Limb (tissue), 2 donors: Measurements from ENCODE around the gene SLC1A5.
A peak's percentile ranks its signal among the peaks of the same experiment; 100 is the strongest.
"Not testable (repeated sequence)": the region's sequence is repeated elsewhere in the genome, so short reads cannot be mapped to it uniquely, and the experiment has no call there.

ENCODE experiments used
- DNase-seq, 2 donors: peaks; one replicate each; pipeline ENCODE4 v3.0.0-alpha.2; 2016; ENCODE audit errors: extremely low spot score in 2 of 2

SLC1A5 gene

DNA sequence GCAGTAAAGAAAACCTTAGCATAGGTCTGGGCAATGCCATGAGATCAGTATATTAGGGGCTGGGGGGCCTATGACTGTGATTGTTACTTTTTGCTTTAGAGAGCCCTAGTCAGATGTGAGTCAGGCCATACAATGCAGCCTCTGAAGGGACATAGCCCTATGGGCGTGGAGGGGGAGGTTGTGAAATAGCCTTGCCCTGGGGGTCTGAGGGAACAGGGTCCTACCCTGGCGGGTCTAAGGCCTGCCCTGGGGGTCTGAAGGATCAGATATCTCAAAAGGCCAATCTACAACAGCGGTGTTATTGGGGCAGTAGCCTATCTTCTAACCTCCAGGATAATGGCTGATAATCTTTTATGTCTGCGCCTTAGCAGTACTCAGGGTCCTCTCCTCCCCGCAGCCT is 13.8 kb upstream of the SLC1A5 start:
- no peak for DNase-seq

DNA sequence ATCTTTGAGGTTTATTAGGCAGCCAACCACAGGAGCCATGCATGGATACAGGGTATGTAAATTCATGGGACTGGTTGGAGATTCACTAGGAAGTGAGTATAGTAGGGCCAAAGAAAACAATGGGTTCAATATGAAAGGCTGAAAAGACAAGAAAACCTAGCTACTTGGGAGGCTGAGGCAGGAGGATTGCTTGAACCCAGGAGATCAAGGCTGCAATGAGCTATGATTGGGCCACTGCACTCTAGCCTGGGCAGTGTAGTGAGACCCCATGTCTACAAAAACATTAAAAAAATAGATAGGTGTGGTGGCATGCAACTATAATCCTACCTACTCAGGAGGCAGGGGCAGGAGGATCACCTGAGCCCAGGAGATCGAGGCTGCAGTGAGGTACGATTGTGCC is 10.3 kb upstream of the SLC1A5 start:
- DNase-seq, result no peak

DNA sequence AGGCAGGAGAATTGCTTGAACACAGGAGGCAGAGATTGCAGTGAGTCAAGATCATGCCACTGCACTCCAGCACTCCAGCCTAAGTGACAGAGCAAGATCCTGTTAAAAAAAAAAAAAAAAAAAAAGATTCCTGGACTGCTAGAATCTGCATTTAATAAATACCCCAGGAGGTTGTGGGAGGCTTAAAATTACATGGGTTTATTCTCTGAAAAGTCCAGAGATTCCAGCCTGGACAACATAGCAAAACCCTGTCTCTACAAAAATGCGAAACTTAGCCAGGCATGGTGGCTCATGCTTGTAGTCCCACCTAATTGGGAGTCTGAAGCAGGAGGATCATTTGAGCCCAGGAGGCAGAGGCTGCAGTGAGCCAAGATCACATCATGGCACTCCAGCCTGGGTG is 9.5 kb upstream of the SLC1A5 start:
- DNase-seq, result no peak

DNA sequence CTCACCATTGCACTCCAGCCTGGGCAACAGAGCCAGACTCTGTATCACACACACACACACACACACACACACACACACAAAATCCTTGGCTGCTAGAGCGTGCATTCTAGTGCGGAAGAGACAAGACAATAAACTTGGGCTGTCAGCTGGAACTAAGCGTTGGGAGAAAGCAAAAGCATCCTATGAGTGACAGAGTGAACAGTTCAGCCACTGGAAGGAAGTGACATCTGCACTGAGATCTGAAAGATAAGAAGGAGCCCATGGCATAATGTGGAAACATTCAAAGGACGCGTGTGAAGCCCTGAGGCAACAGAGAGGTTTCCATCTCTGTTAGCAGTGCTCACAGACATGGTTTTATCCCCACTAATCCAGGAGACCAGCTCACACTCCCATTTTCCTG is 3.5 kb upstream of the SLC1A5 start:
- no peak for DNase-seq

DNA sequence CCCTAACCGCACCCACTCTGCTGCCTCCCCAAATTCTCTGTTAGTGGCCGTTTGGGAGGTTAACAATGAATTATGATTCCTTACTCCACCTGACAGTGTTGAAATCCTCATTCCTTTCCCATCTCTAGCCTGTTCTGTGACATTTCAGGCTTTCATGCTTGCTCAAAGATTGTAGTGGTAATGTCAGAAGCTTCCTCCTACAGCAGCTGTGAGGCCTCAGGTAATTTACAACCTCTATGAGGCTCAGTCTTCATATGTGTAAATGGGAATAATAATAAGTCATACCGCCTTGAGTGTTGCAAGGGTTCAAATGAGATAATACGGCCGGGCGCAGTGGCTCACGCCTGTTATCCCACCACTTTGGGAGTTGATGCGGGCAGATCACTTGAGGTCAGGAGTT is 977 bp upstream of the SLC1A5 start:
- no peak for DNase-seq

DNA sequence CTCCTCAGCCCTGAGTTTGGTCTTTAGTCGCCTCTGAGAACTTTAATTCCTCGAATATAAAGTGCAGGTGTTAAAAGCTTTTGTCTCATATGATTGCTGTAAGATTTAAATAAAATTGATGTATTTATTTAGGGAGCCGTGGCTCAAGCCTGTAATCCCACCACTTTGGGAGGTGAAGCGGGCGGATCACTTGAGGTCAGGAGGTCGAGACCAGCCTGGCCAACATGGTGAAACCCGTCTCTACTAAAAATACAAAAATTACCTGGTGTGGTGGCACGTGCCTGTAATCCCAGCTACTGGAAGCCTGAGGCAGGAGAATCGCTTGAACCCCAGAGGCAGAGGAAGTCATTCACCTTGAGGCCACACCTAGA is 559 bp upstream of the SLC1A5 start:
- no peak for DNase-seq

DNA sequence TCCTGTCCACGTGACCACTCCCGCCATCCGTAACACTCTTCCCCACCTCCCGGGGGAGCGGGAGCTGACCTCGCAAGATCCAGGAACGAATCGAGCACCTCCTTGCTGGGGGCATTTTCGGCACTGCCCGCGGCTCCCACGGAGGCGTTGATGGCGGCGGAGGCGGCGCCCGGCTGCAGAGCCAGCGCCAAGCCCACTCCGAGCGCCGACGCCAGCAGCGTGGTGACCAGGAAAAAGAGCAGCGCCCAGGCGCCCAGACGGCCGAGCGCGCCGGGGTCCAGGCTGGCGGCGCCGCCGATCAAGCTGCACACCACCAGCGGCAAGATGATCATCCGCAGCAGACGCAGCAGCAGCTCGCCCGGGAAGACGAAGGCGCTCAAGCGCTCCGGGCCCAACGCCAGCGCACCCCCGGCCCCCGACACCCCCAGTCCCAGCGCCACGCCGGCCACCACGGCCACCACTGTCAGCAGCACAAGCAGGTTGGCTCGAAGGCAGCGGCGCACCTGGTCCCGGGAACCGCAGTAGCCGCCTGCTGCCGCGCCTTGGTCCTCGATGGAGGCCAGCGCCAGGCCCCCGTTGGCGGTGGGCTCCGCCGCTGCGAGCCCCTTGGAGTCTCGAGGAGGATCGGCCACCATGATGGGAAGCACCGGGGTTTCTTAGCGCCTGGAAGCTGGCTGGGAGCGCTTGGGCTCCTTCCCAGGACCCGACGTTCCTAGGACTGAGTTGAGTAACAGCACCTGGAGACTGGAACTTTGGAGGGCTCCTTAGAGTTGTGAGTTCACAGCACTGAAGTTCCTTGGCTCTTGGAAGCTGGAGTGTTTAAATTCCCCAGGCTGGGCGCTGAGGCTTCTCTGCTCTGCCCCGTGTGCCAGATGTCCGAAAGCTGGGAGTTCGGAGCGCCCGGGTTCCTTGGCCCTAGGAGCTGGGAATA is 798 bp downstream of the SLC1A5 start:
- DNase-seq, result peak; percentile 28 to 66

DNA sequence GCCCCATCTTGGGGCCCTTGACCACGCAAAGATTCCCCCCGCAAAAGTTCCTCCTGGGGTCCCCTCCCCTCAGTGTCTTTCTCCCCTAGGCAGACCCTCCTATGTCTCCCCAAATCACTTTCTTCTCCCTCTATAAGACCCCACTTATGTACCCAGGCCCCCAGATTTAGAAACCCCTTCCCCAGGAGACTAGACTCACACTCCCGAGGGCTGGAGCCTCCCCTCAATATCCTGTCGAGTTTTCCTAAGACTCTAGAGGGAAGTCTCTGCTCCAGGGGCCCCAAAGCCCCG is 1.4 kb downstream of the SLC1A5 start:
- no peak for DNase-seq

DNA sequence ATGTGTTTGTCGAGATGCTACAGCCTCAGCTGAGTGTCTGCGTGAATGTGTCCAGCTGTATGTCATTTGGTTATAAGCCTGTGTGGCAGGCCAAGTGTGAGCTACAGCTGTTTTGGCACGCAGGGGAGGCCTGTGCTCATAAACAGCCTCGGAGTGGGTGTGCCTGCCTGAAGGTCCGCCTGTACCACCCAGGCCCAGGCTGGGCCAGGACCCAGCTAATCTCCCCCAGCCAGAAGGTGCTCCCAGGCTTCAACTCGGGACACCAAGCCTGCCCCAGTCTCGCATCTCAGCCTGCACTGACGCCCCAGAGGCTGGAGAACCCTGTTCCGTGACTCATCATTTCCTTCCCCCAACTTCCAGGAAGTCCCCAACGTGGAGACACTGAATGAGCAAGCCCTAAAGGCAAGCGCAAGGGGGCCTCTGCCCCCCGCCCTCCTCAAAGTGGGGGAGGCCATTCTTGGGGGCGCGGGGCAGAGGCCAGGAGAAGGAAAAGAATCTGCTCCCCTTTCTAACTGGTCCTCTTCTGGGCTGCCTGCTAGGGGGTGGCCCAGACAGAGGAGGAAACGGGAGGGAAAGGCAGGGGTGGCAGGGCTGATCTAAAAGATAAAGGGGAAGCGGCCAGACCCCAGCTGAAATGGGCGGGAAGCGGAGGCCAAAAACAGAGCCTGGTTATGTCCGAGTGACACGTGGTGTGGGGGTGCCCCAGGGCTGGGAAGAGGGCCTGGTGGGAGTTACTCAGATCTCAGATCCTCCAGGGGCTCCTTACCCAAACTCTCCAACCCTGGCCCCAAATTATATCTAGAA is 2.0 kb downstream of the SLC1A5 start:
- DNase-seq, result peak; percentile 70 to 77

DNA sequence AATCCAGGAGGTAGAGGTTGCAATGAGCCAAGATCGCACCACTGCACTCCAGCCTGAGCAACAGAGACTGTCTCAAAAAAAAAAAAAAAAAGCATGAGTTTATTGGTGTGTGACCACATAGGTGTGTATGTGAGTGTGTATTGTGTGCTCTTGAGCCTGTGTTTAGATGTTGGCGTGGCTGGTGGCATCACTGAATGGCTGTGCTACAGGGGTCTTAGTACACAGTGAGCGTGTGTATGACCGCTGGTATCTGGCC is 2.5 kb downstream of the SLC1A5 start:
- no peak for DNase-seq

DNA sequence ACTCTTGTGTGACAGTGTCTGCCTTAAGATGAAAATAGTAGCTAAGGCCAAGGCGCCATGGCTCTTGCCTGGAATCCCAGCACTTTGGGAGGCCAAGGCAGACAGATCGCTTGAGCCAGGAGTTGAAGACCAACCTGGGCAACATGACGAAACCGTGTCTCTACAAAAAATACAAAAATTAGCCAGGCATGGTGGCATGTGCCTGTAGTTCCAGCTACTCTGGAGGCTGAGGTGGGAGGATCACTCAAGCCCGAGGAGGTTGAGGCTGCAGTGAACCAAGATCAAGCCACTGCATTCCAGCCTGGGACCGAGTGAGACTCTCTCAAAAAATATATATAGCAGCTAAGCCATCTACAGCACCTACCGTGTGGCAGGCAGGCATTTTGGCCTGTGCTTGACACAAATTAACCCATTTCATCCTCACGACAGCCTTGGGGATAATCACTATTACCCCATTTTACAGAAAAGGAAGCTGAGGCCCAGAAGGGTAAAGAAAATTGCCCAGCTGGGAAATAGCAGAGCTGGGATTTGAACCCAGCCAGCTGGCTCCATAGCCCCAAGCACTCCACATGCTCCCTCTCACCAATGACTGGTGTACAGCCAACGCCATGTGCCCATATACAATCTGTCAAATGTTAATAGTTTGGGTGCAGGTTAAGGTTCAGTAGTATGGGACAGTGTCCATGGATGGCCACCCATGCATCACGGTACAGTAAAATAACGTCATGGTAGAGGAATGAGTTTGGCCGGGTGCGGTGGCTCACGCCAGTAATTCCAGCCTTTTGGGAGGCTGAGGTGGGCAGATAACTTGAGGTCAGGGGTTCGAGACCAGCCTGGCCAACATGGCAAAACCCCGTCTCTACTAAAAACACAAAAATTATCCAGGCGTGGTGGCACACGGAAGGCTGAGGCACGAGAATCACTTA is 3.1 kb downstream of the SLC1A5 start:
- no peak for DNase-seq

DNA sequence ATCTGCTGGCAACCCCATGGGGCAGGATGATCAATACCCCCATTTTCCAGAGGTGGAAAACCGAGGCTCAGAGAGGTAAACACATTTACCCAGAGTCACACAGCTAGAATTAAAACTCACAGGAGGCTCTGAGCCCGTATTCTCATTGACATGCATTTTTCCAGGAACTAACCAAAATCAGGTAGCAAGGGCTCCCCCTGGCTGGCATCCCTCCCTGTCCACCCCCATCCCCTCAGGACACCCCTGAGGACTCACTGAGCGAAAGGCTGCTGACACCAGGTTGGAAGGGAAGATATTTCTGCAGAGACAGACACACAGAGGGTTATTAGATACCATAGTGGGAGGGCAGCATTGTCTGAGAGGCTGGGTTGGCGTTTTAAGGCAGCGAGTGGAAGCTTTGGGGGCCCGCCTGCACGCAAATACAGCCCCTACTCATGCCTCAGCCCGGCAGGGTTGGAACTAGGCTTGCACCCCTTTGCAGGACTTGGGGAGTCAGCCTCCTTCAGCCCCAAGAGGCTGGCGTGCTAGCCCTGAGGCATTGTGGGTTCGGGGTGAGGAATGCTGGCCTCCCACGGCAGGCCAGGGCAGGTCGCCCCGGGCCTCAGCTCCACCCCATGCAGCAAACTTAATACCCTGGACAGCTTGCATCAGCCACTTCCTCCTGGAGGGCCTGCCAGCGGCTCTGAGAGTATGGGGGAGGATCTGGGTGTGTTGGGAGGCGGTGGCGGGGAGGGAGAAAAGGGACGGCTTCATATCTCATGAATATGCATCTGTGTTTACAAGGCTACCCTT is 3.9 kb downstream of the SLC1A5 start:
- no peak for DNase-seq

DNA sequence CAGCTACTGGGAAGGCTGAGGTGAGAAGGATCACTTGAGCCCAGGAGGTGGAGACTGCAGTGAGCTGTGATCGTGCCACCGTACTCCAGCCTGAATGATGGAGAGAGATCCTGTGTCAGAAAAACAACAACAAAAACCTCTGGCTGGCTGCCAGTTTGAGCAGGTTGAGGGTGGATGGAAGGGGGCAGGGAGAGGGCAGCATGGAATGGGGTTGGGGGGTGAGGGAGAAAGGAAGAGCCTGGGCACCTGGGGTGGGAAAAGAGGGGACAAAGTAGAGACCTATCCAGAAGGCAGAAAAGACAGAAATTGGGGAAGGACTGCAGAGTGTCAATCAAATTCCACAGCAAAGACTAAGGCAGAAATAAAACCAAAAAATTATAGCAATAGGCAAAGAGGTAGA is 4.7 kb downstream of the SLC1A5 start:
- DNase-seq, result no peak

DNA sequence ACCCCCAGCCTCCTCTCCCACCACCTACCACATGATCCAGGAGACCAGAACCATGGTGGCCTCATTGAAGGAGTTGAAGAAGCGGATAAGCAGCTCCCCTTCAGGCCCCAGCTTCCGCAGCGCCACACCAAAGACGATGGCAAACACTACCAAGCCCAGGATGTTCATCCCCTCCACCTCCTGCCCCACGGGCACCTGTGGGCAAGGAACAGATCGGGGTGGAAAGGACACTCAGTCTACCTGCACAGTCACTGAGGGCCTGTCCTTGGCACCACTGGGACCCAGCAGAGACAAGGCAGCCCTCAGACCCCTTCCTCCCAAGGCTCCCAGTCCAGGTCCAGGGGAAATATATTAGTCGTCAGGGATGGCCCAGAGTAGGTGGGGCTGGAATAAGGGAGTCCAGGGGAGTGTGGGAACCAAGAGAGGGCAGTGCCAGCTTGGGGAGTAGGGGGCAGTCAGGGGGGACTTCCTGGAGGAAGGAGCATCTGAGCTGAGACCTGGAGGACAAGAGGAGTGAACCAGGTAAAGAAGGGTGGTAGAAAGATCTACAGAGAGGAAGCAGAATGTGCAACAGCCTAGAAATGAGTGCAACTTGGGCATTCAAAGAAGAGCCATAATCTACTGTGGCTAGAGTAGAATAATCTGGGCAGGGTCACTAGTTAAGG is 5.9 kb downstream of the SLC1A5 start:
- no peak for DNase-seq

DNA sequence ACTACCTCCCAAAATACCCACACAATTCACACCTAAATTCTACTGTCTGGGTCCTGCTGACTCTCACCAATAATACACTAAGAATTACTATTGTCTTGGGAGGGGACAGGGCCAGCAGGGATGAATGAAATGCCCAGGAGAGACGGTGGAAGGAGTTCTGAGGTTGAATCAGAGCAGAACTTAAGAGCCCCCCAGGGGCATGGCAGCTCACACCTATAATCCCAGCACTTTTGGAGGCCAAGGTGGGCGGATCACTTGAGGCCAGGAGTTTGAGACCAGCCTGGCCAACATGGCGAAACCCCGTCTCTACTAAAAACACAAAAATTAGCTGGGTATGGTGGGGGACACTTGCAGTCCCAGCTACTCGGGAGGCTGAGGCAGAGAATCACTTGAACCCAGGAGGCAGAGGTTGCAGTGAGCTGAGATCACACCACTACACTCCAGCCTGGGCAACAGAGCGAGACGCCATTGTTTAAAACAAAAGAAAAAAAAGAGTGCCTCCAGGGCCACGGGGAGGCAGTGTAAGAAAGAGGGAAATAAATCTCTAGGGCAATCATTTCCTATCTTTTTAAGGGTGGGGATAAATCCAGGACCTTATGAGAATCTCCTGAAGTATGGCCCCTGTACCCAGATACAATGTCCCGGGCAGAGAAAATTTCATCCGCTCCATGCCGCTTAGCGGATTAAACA is 10.3 kb downstream of the SLC1A5 start:
- not testable (repeated sequence) for DNase-seq

DNA sequence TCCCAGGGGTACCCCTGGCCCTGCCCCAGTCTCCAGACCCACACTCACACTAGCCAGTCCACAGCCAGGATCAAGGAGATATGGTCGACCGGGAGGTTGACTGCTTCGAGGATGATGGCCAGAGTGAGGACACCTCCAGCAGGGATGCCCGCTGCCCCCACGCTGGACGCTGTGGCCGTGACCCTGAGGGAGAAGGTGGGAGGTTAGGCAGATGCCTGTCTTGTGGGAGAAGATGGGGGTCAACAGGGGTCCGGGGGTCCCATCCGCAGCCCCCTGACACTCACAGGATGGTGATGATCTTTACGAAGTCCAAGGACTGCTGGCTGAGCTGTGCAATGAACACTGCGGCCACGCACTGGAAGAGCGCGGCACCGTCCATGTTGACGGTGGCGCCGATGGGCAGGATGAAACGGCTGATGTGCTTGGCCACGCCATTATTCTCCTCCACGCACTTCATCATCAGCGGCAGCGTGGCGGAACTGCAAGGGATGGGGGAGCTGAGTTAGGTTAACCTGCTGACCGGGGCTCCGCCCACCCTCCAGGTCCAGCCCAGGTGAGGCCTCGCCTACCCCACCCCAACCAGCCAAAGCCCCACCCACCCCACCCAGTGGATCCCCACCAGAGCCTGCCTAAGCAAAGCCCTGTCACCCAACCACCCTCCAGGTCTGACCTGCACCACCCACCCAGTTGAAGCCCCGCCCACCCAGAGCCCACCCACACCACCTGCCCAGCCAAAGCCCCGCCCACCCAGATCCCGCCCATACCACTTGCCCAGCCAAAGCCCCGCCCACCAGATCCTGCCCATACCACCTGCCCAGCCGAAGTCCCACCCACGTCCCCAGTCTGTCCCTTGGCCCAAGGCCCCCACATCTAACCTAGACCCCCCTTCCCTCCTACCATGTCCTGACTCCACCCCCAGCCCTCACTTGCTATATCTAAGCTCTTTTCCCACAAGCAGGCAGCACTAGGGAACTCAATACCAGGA is 11.2 kb downstream of the SLC1A5 start:
- DNase-seq, result no peak

DNA sequence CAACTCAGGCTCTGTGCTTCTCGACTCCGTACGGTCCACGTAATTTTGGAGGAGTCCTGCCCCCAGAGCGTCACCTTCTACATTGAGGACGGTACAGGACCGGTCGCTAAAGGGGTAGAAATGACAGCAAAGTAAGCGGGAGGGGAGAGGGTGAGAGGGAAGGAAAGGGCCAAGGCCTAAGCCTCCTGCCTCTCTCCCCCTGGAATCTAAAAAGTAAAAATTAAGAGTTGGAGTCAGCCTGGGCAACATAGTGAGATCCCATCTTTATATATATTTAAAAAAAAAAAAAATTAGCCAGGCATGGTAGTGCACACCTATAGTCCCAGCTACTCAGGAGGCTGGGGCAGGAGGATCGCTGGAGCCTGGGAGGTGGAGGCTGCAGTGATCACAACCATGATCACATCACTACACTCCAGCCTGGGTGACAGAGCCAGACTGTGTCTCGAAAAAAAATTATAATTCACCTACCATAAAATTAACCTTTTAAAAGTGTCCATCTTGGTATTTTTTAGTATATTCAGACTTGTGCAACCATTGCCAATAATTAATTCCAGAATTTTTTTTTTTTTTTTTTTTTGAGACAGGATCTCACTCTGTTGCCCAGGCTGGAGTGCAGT is 12.6 kb downstream of the SLC1A5 start:
- DNase-seq, result no peak

DNA sequence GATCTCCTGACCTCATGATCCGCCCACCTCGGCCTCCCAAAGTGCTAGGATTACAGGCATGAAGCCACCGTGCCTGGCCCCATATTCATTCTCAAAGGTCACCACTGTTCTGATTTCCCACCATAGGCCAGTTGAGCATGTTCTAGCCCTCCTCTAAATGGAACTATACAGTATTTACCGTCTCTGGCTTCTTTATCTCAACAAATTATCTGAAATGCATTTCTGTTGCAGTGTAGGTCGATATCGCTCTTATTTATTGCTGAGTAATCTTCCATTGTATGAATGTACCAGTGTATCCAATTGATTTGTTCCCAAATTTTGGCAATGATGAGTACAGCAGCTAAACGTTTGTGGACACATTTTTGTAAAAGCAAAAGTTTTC is 15.4 kb downstream of the SLC1A5 start:
- DNase-seq, result no peak
